ENCODE results near the gene MAPK9.
A peak's percentile ranks its signal among the peaks of the same experiment; 100 is the strongest.
"Not testable (repeated sequence)": the region's sequence is repeated elsewhere in the genome, so short reads cannot be mapped to it uniquely, and the experiment has no call there.

Gene MAPK9

GRCh38 chr5:180324601-180324950 is 32.7 kb upstream of the MAPK9 start:
- no peak for DNase-seq

GRCh38 chr5:180323941-180324600 is 32.2 kb upstream of the MAPK9 start:
- no peak for DNase-seq

GRCh38 chr5:180323160-180323559 is 31.3 kb upstream of the MAPK9 start:
- DNase-seq = no peak

GRCh38 chr5:180318456-180319089 is 26.7 kb upstream of the MAPK9 start:
- no peak for DNase-seq

DNA sequence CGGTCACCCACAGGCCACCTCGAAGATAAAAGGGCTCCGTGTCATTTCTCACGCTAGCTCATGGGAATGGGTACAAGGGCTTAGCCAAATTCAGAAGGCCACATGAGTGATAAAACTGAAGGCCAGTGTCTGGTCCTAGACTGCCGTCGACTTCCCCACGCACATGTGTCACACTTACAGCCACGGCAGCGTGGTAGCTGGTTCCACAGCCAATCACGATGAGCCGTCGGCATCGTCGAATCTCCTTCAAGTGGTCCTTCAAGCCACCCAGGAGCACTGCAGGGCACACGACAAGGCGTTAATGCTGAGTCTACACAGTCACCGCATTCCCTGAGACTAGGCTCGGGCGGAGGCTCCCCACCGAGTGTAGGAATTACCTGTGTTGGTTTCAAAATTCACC is 24.7 kb upstream of the MAPK9 start:
- no peak for DNase-seq

DNA sequence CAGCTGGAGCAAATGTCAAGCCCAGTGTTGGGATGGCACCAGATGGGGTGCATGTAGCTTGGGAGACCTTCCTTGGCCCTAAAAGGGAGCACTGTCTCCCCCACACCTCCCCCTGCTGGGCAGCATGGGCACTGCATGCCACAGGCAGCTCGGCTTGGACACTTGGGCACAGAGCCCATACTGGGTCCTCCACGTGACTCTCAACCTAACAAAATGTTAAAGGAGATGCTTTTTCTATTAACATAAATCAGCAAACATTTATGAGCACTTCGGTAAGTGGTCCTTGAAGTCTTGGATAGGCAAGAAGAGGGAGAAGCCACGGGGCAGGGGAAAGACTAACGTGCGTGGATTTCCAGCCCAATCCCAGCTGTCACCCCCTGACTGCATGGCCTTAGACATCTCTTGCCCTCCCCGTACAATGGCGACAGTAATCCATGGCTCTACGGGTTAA is 23.9 kb upstream of the MAPK9 start:
- peak; percentile 32 for DNase-seq

DNA sequence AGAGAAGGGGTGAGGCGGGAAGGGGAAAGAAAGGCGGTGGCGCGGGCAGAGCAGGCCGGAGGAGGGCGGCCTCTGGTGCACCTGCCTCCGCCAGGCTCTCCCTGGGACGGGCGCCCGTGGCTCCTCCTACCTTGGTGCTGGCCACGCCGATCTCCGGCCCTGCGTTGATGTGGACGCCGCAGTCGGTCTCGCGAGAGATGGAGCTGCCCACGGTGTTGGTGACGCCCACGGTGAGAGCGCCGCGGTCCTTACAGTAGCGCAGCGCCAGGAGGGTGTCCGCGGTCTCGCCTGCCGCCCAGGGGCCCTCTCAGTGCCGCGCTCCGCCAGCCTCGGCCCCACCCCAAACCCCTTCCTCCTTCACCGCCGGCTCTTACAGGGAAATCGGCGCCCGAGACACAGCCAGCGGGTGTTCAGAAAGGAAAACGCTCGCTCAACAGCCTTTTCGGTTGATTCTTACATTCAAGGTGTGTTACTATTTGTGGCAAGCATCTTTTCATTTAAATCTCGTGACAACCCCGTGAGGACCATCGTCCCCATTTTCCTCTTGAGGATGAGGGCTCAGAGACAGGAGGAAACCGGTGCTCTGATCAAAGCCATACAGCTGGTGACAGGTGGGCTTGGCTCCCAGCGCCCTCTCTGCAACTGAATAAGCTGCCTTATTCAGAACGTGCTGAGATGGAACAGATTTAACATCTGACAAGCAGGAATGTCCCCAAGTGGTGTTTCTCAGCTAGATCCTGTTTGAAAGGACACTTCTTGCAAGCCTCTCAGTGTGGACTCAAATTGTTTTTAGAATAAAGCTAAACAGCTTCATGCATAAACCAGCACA is 22.0 kb upstream of the MAPK9 start:
- peak; percentile 54 for DNase-seq

DNA sequence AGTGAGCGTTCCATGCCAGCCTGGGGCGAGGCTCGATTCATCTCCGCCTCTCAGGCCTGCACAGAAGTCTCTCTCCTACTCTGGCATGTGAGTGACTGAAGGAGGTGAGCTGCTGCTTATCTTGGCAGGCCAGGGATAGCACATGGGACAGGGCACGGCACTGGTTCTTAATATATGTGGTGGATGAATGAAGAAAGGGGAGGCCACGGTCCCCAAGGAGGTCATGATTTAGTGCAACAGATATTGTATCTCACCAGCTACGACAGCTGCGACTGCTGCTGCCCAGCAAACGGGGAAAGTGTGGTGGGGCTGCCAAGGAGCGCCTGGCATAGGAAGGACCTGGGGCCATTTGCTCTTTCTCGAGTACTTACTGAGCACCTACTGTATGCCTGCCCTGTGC is 19.3 kb upstream of the MAPK9 start:
- DNase-seq = no peak

DNA sequence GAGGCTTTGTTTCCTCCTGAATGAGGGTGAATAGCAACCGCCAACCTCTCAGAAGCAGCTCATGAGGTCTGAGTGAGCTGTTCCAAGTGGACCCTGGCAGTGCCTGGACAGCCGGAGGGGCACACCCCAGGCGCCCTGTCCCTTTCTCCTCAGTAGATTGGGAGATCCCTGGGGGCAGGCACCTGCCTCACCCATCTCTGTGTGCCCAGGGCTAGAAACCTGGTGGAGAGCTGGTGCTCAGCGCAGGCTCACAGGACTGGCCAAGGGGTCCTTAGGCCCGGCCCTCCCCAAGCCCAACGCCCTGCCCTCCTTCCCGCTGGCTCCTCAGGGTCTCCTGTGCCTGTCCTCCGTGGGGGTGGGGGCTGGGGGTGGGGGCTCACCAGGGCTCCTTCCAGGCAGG is 14.9 kb upstream of the MAPK9 start:
- no peak for DNase-seq

DNA sequence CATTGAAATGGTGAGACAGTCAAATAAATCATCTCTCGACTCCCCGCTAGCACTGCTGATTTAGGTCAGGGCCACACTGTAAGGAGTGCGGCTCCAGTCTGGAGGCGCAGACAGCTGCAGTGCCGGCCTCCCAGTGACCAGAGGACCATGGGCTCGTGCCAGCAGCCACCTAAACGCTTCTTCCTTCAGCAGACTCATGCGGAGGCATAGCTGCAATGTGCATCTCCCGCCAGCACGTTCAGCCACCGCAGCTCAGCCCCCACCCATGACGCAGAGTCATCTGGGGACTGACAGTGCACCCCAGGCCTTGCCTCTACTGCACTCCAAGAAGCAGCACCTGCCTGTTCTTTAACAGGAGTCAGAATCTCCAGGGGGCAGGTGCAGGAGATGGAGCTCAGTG is 13.6 kb upstream of the MAPK9 start:
- DNase-seq = no peak

DNA sequence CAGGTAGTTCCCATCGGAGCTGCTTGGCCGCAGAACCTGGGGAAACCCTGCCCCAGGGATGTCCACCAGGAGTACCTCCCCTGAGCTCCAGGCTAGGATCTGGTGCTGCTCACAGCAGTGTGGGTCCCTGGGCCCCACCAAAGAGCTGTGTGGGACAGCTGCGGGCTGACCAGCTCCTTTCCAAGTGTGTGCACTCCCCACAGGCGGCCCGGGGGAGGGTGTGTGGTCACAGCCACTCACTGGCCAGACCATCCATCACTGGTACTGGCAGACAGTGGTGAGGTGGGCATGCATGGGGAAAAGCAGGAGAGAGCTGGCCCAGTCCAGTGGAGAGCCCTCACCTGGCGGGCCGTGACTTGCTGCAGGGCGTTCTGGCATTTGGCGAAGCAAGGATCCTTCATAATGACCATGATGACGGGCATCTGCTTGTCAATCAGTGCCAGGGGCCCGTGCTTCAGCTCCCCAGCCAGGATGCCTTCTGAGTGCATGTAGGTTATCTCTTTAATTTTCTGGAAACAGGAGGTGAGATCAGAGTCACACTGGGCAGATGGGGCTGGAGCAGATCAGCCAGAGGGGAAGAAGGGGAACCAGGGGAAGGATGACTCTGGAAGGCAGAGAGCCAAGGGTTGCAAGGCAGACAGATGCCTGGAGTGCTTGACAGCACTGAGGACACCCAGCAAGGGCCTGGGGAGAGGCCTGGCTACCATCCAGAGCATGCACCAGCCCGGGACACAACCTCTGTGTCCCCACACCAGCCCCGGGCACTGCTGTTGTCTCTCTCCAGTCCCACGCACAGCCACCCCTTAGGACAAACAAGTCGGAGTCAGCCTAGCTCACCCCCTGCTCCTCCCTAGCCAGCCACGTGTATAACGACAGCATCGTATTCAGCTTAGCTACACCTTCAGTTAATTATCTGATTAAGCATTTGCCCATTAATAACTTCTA is 12.8 kb upstream of the MAPK9 start:
- no peak for DNase-seq

DNA sequence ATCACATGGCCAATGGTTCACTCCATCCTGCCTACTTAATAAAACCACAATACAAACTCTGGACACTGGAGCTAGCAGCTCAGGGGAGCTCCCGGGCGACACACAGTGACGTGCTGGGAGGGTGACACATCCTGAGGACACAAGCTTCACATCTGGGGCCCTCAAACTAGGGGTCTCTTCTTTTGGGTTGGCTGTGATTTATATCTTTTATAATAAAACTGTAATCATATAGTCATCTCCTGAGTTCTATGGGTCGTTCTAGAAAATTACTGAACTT is 12.1 kb upstream of the MAPK9 start:
- no peak for DNase-seq

DNA sequence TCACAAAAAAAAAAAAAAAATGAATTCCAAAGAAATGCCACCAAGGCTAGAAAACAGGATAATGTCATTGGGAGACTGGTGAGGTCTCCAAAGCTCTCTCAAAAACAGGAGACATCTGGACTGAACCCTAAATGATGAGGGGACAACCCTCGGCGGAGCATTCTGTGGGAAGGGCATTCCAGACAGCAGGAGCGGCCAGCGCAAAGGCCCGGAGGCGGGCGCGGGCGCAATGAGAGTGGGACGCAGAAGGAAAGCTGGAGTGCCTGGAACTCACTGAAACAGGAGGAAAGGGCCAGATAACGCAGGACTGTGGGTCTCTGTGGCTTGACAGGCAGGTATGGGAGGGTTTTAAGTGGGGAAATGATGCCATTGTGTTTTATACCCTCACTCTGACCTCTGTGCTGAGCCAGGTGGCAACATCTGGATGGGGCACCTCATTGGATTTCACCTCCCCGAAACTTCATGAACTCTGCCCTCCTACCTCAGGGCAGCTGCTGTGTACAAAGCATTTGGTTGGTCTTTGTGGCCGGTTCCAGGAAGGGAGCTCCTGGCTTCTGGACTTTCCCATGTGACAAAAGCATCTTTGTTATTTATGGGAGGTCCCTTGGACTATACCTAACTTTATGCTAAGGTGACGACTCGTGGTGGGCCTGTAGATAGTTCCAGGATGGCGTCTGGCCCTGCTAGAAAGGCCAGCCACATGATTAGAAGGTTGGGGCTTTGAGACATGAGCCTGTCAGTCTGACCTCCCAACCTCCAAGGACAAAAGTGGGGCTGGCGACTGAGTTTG is 11.5 kb upstream of the MAPK9 start:
- no peak for DNase-seq

- DNase-seq = no peak
Measured at GRCh38 chr5:180302256-180302655, 10.4 kb upstream of the MAPK9 start.

- no peak for DNase-seq
Measured at GRCh38 chr5:180301253-180301652, 9.4 kb upstream of the MAPK9 start.

DNA sequence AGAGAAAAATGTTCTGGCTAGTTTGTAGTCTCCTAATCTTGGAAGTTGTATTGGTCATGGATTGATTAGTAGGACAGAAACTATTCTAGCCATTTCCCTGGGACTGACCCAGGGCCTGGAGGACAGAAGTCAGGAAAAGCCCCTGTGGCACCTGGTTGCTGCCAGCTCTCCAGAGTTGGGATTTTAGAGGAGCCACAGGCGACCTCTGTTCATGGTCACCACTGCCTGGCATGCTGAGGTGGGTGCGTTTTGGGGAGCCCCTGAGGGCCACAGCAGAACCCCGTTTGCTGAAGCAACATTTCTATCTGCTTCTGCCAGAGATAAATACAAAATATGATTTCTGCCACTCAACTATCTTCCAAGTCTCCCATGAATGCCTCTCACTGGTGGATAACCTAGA is 7.6 kb upstream of the MAPK9 start:
- DNase-seq = no peak

DNA sequence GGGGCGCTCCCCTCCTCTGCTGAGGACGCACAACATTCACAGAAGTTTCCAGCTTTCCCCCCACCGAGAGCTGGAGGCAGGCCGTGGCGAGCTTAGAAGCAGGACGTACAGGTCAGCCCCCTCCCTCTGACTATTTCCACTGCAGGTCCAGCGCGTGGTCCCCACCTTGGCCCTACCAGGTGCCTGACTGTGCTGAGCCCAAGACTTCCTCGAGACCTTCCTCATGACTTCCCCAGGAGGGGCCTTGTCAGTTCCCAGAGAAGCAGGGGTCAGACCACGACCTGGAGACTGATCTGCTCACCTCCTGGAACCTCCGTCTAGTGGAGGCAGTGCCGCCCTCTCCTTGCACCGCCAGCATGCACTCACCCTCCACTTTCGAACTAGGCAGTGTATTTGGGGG is 7.1 kb upstream of the MAPK9 start:
- DNase-seq = not testable (repeated sequence)

- DNase-seq = no peak
Measured at GRCh38 chr5:180297587-180298282, 5.9 kb upstream of the MAPK9 start.

- no peak for DNase-seq
Measured at GRCh38 chr5:180296771-180297170, 4.9 kb upstream of the MAPK9 start.

- no peak for DNase-seq
Measured at GRCh38 chr5:180294913-180295555, 3.2 kb upstream of the MAPK9 start.

DNA sequence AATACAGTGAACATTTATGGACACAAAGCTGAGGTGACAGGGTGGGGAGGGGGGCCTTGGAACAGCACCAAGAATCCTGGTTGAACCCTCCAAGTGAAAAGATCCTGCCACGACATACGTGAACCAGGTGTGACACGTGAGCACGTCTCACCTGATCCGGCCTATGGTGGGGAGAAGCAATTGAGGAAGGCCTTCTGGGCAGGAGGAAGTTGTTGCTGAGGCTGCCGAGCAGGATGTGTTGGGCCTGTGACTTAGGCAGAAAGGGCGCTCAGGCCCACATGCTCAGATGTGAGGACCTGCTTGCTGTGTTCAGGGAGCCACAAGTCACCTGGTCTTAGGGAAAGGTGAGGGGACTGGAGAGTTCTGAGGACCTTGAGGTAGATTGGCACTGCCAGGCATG is 2.5 kb upstream of the MAPK9 start:
- no peak for DNase-seq

All from fibroblast of skin of right quadriceps (primary cell).